T-helper 1 cell treated with Interleukin-12 subunit alpha and Interleukin-12 subunit beta and Interleukin-4 antibody, amounts not matched to agents 30 μg/mL and 1 μg/mL, for 36 hours (primary cell): ENCODE results near the gene JAM2.

ENCODE experiments used
- H3K27ac Mint-ChIP-seq: one replicate; pipeline ENCODE4 v1.8.0; 2021; ENCODE audit warnings: mild to moderate bottlenecking, mixed read lengths
- H3K27me3 Mint-ChIP-seq: one replicate; pipeline ENCODE4 v1.8.0; 2021; ENCODE audit warnings: low read depth, mixed read lengths
- H3K36me3 Mint-ChIP-seq: one replicate; pipeline ENCODE4 v1.8.0; 2021; ENCODE audit warnings: low read depth, mixed read lengths
- H3K4me1 Mint-ChIP-seq: one replicate; pipeline ENCODE4 v1.8.0; 2021; ENCODE audit warnings: low read depth, mixed read lengths
- H3K4me3 Mint-ChIP-seq: one replicate; pipeline ENCODE4 v1.8.0; 2021; ENCODE audit warnings: mild to moderate bottlenecking, moderate library complexity, mixed read lengths
- H3K9me3 Mint-ChIP-seq: one replicate; pipeline ENCODE4 v1.8.0; 2021; ENCODE audit warnings: mixed read lengths

The JAM2 gene

GRCh38 chr21:25721987-25722386 is 82.9 kb downstream of the JAM2 start:
- H3K9me3 Mint-ChIP-seq, result no peaks in the 10 kb centered on the region
- H3K27ac Mint-ChIP-seq, result no peak overlapping the region
- H3K4me1 Mint-ChIP-seq, result no peaks in the 10 kb centered on the region
- H3K36me3 Mint-ChIP-seq, result peaks cover 33% of the 10 kb centered on the region
- no peaks in the 10 kb centered on the region for H3K27me3 Mint-ChIP-seq
- no peak overlapping the region for H3K4me3 Mint-ChIP-seq

- H3K36me3 Mint-ChIP-seq, result peaks cover 36% of the 10 kb centered on the region
- no peaks in the 10 kb centered on the region for H3K4me1 Mint-ChIP-seq
- no peaks in the 10 kb centered on the region for H3K9me3 Mint-ChIP-seq
- no peaks in the 10 kb centered on the region for H3K27me3 Mint-ChIP-seq
- no peak overlapping the region for H3K4me3 Mint-ChIP-seq
- no peak overlapping the region for H3K27ac Mint-ChIP-seq
Observed at GRCh38 chr21:25722631-25723030, 83.6 kb downstream of the JAM2 start.

GRCh38 chr21:25732091-25732760 is 93.2 kb downstream of the JAM2 start:
- Mint-ChIP-seq H3K9me3 (no peaks in the 10 kb centered on the region), H3K27me3 (no peaks in the 10 kb centered on the region), H3K4me1 (peaks cover 35% of the 10 kb centered on the region), H3K27ac (no peak overlapping the region), H3K36me3 (peaks cover 22% of the 10 kb centered on the region), H3K4me3 (no peak overlapping the region)

- peaks cover 8% of the 10 kb centered on the region for H3K36me3 Mint-ChIP-seq
- no peaks in the 10 kb centered on the region for H3K27me3 Mint-ChIP-seq
- H3K4me1 Mint-ChIP-seq, result peaks cover 42% of the 10 kb centered on the region
- peak overlapping the region; percentile 100 for H3K27ac Mint-ChIP-seq
- H3K9me3 Mint-ChIP-seq, result no peaks in the 10 kb centered on the region
- H3K4me3 Mint-ChIP-seq, result peak overlapping the region; percentile 99
Observed at GRCh38 chr21:25733859-25734653, 95.0 kb downstream of the JAM2 start.

- Mint-ChIP-seq H3K27ac (peak overlapping the region; percentile 100), H3K9me3 (no peaks in the 10 kb centered on the region), H3K27me3 (no peaks in the 10 kb centered on the region), H3K4me1 (peaks cover 42% of the 10 kb centered on the region), H3K36me3 (peaks cover 6% of the 10 kb centered on the region), H3K4me3 (peak overlapping the region; percentile 99)
Observed at GRCh38 chr21:25734654-25734903, 95.5 kb downstream of the JAM2 start.

GRCh38 chr21:25734904-25735645 is 96.0 kb downstream of the JAM2 start, which contains the start of the genes ATP5PF and GABPA:
Gene ATP5PF (minus strand): TSS chr21:25734904. CDS start chr21:25729794, 5,110 bp downstream.
Gene GABPA (plus strand): TSS chr21:25734972. CDS start chr21:25741599, 6,627 bp downstream.
- peaks cover 6% of the 10 kb centered on the region for H3K36me3 Mint-ChIP-seq
- peak within 1 kb of the TSS; percentile 99 for H3K4me3 Mint-ChIP-seq
- no peaks in the 10 kb centered on the region for H3K27me3 Mint-ChIP-seq
- H3K27ac Mint-ChIP-seq, result peak within 1 kb of the TSS; percentile 100
- peaks cover 39% of the 10 kb centered on the region for H3K4me1 Mint-ChIP-seq
- H3K9me3 Mint-ChIP-seq, result no peaks in the 10 kb centered on the region

GRCh38 chr21:25735646-25736597 is 96.9 kb downstream of the JAM2 start:
- Mint-ChIP-seq H3K4me1 (peaks cover 38% of the 10 kb centered on the region), H3K27me3 (no peaks in the 10 kb centered on the region), H3K9me3 (no peaks in the 10 kb centered on the region), H3K27ac (peak overlapping the region; percentile 96), H3K4me3 (peak overlapping the region; percentile 97), H3K36me3 (peaks cover 6% of the 10 kb centered on the region)

GRCh38 chr21:25737421-25737820 is 98.4 kb downstream of the JAM2 start:
- Mint-ChIP-seq H3K4me3 (no peak overlapping the region), H3K9me3 (no peaks in the 10 kb centered on the region), H3K27ac (no peak overlapping the region), H3K4me1 (peaks cover 35% of the 10 kb centered on the region), H3K27me3 (no peaks in the 10 kb centered on the region), H3K36me3 (peaks cover 8% of the 10 kb centered on the region)

- H3K9me3 Mint-ChIP-seq, result no peaks in the 10 kb centered on the region
- H3K4me3 Mint-ChIP-seq, result no peak overlapping the region
- no peak overlapping the region for H3K27ac Mint-ChIP-seq
- H3K4me1 Mint-ChIP-seq, result peaks cover 7% of the 10 kb centered on the region
- H3K36me3 Mint-ChIP-seq, result peaks cover 13% of the 10 kb centered on the region
- H3K27me3 Mint-ChIP-seq, result no peaks in the 10 kb centered on the region
Observed at GRCh38 chr21:25742900-25743299, 103.8 kb downstream of the JAM2 start.

- Mint-ChIP-seq H3K27me3 (no peaks in the 10 kb centered on the region), H3K36me3 (peaks cover 17% of the 10 kb centered on the region), H3K27ac (no peak overlapping the region), H3K4me3 (no peak overlapping the region), H3K4me1 (peaks cover 2% of the 10 kb centered on the region), H3K9me3 (no peaks in the 10 kb centered on the region)
Observed at GRCh38 chr21:25744854-25745253, 105.8 kb downstream of the JAM2 start.

GRCh38 chr21:25750085-25750484 is 111.0 kb downstream of the JAM2 start:
- no peaks in the 10 kb centered on the region for H3K9me3 Mint-ChIP-seq
- H3K27me3 Mint-ChIP-seq, result no peaks in the 10 kb centered on the region
- peaks cover 5% of the 10 kb centered on the region for H3K4me1 Mint-ChIP-seq
- H3K27ac Mint-ChIP-seq, result peak overlapping the region; percentile 77
- H3K4me3 Mint-ChIP-seq, result no peak overlapping the region
- H3K36me3 Mint-ChIP-seq, result peaks cover 36% of the 10 kb centered on the region

- H3K4me3 Mint-ChIP-seq, result no peak overlapping the region
- H3K4me1 Mint-ChIP-seq, result peaks cover 16% of the 10 kb centered on the region
- peaks cover 42% of the 10 kb centered on the region for H3K36me3 Mint-ChIP-seq
- no peak overlapping the region for H3K27ac Mint-ChIP-seq
- H3K9me3 Mint-ChIP-seq, result no peaks in the 10 kb centered on the region
- no peaks in the 10 kb centered on the region for H3K27me3 Mint-ChIP-seq
Observed at GRCh38 chr21:25752416-25752815, 113.4 kb downstream of the JAM2 start.

GRCh38 chr21:25756190-25756932 is 117.3 kb downstream of the JAM2 start:
- Mint-ChIP-seq H3K27ac (no peak overlapping the region), H3K9me3 (no peaks in the 10 kb centered on the region), H3K4me3 (no peak overlapping the region), H3K4me1 (peaks cover 25% of the 10 kb centered on the region), H3K36me3 (peaks cover 57% of the 10 kb centered on the region), H3K27me3 (no peaks in the 10 kb centered on the region)
